HG02840 (cell line): ENCODE measurements around the gene PXMP2.

ENCODE experiments used
- ATAC-seq: cut with Tn5 transposase; IDR thresholded peaks from one replicate; pipeline ENCODE4 v1.9.1; 2021; ENCODE audit warnings: mild to moderate bottlenecking, moderate library complexity, moderate number of reproducible peaks; ENCODE audit not compliant: unreplicated experiment, low FRiP score

Gene PXMP2

DNA sequence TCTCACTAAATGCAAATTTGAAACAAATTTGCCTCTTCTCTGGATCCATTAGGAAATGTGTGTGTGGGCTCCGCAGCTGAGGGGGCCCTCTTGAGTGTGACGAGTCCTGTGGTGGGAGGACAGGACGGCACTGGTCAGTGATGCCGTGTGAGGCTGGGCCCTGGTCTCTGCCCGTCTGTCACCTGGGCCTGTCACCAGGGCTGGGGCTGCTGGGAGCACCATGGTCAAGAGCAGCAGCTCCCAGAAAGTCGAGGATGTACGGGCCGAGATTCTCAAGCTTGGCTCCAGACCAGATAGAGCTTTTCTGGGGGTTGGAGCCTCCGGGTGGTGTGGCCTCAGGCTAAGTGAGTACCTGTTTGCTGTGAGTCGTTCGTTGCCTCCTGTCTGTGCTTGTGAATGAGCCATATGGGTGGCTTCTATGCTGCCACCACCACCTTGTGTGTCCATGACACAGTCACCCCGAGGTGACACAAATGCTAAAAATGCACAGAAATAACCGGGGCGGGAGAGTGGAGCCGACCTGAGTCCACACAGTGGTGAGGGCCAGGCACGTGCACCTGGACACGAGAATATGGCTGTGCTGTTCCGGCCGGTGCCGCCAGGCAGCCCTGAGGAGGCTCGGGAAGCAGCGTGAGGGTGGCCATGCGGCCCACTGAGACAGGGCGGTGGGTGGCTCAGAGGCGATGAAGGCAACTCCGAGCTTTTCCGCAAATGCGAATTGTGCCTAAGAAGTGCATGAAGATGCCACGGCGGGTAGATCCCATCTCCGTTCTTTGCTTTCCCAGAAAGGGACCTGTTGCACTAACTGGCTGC, 32.0 kb downstream of the PXMP2 start:
- no peak for ATAC-seq

DNA sequence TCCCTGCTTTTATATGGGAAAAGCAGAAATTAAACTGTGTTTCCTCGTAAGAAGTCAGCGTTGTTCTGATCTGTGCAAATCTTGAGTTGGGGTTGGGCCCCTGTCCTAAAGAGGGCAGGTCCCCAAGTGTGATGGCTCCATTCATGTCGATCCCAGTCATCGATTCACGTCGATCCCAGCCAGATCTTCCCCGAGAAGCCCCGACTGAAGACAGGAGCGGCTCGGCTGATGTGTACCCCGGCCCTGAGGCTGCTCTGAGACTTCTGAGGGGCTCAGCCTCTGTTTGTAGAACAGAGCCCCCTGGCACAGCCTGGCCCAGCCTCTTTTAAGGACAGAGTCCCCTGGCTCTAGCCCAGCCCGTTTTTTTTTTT, 32.6 kb downstream of the PXMP2 start:
- ATAC-seq: no peak

DNA sequence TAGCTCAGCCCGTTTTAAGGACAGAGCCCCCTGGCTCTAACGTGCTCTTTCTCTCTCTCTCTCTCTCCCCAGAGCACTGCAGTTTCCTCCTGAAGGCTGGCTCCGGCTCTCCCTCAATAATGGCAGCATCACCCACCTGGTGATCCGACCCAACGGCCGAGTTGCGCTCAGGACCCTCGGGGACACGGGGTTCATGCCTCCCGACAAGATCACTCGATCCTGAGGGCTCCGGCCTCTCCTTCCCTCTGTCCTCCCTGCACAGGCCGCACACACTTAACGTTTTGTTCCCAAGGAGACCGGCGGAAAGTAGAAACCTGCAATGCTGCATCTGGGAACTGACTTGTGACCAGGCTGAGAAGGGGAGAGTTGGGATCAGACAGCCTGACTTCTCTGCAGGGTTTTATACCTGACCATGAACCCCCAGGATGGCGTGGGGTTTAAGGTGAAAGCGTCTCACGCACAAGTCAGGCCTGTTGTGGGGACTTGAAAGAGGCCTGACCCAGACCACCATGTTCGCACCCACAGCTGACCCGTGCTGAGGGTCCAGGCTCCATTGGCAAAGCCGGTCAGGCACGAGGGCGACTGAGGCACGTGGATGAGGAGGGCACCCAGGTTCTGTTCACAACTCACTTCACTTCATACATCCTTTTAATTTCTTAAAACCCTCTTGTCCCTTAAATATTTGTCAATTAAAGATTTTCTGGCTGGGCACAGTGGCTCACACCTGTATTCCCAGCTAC, 33.4 kb downstream of the PXMP2 start:
- no peak for ATAC-seq

DNA sequence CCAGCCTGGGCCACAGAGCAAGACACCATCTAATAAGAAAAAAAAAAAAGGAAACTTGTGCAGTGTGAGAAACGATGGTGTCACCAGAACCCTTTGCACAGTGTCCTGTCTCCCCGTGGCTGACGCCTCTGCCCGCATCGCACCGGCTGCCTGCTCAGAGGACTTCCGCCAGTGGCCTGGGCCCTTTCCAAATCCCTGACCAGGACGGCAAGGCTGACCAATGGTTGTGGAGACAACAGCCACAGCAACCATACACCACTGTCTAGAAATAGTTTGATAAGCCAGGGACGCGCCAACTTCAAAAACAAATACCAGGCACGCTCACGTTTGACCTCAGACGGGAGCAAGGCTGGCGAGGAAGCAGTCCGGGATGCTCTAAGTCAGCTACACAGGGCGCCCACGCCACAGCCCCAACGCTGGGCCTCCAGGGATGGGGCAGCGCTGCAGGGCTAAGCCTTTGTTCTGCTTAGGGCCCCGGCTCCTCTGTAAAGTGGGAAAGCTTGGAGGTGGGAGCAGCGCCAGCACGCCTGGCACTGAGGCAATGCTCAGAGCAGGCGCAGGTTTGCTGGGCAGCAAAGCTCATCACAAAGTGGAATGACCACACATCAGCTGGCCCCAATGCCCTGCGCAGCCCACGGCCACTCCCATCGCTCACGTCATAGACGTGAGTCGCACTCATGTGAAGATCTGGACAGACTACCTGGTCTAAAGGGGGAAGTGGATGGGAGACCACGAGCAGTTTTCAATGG, 35.8 kb downstream of the PXMP2 start:
- no peak for ATAC-seq

DNA sequence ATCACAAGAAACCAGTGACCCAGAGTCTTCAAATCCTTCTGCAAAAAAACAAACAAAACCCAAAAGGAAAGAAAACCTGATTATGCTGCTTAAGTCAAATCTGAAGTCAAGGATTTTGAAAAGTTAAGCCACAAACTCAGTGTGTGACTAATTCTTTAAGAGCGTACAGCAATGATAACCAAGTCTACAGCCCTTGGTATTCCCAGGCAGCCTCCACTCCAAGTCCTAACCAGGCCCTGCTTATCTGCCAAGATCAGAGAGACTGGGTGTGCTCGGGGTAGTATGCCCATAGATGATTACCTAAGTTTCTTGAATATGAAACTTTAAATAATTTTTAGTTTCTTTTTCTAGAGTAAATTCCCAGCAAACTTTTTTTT, 36.4 kb downstream of the PXMP2 start:
- ATAC-seq: no peak

DNA sequence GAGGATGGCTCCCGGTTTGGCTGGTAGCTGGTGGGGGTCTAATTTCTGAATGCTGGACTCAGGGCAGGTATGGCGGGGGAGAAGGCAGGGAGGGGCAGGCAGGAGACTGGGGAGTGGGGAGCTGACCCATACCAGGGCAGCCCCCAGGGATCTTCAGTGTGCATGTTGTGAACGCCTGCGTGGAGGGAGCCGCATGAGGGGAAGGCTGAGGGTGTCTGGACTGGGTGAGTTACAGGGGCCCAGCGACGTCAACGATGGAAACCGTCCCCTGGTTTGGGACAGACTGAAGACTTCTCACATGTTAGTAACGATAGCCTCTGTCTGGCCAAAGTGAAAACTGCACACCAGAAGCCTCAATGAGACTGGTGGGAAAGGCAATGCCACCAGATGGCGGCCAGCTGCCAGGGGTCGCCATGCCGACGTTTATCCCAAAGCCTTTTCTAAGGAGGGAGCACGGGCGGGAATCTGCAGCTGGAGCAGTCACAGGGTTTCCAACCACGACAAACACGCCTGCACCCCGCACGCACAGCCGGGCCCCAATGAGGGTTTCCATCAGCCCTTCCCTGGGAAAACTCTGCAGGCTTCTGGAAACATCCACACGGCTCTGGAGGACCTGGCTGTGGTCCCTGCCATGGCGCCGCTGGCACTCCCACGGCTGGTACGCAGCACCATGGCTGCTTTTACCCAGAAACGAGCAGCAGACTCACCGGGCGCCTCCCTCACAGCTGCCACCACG, 37.3 kb downstream of the PXMP2 start:
- no peak for ATAC-seq

DNA sequence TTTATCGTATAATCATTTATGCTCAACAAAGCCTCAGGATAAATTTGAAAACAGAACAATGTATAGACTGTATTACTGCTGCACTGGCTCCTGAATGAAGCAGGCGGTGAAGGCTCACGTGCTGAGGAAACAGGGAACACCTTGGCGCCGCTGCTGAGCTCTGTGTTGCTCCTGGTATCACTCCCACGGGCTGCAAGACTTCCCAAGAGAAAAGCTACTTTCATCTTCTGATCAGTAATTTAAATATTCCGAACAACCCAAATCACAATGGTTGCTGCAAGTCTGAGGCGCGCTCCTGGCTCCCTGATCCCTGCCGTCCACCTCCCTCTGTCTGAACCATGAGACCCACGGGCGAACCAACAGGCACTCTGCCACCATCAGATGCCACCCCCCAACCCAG, 39.0 kb downstream of the PXMP2 start:
- ATAC-seq: no peak

DNA sequence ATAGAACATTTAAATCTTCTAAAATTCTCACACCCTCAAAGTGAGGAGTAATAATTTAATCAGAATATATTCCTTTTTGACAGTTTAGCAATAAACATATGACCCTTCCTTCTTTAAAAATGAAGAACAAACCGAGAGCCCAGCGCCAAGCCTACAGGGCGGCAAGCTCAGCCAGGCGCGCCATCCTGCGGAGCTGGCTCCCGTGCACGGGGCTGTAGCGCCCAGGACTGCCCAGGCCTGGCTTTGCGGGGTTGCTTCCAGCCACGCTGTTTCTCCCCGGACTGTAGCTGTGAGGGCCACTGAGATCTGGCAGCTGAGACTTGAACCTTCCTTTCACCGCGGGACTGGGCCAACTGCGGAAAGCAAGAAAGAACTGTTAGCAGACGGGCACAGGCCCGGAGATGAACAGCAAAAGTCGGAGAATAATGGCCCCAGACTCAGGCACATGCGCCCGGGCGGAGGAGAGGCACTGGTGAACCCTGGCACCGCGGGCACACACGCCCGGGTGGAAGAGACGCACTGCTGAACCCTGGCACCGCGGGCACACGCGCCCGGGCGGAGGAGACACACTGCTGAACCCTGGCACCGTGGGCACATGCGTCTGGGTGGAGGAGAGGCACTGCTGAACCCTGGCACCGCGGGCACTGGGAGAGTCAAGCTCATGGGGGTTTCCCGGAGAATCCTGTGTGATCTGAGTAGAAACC, 39.9 kb downstream of the PXMP2 start:
- no peak for ATAC-seq

DNA sequence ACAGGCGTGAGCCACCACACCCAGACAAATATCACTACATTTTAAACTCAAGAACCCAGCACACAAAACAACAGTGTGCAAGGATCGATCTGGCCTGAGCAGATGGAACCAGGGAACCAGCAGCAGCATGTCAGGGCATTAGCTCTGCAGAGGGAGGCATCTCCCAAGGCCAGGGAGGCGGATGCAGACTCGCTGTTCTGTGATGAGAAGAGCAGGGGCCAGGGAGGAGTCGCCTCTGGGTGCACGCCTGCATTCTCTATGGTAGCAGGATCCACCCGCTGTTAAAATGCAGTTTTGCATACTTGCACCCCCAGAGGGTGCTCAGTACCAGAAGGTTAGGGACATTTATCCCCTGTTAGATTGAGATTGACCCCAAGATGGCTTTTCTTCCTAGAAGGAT, 41.1 kb downstream of the PXMP2 start:
- ATAC-seq: no peak

DNA sequence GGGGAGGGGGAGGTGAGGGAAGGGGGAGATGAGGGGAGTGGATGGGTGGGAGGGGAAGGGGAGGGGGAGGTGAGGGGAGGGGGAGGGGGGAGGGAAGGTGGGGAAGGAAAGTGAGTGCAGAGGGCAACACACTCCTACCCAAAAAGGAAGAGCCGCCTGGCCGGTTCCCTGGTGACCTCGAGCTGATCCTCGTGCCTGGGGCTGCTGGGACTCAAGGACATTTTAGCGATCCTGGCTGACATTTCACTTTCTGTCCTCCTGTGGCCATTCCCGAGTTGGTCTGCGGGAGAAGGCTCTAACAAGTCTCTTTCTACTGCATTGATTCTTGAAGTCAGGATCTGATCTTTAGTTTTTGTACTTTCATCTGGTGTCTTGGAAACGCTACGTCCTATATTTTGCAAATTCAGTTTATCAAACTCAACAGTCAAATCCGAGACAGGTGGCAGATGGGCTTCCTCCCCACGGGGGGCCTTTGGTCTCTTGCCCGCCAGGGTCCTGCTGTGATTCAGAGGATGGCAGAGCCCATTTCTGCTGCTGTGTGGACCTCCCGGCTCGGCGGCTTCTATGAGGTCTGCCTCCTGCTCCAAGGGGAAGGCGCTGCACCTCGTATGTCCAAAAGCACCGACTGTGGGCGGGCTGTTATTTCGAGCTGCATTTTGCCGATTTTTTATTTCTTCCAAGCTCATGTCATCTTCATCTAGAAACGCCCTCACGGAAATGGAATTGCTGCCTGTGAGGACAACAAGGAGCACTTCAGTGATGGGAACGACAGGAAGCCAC, 42.3 kb downstream of the PXMP2 start:
- ATAC-seq: no peak

DNA sequence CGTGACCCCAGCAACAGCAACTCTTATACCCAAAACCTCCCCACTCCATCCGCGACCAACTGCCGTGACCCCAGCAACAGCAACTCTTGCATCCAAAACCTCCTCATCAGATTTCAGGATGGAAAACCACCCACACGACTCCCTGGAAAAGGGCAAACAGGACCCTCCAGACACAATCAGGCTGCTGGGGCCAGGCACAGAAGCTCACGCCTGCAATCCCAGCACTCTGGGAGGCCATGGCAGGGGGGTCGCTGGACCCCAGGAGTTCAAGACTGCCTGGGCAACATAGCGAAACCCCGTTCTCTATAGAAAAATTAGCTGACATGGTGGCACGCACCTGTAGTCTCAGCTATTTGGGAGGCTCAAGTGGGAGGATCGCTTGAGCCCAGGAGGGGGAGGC, 43.0 kb downstream of the PXMP2 start:
- no peak for ATAC-seq

DNA sequence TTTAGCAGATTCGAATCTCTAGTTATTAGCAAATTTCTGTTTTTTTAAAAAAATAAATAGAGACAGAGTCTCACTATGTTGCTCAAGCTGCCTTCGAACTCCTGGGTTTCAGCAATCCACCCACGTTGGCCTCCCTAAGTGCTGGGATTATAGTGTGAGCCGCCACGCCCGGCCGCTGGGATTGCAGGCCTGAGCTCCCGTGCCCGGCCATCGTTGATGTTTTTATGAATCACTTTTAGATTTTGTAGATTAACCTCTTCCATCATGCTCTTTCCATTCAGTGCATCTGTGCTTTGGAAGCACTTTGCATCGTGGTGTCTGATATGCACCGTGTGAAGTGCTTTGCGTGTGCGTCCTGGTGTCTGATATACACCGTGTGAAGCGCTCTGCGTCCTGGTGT, 44.2 kb downstream of the PXMP2 start:
- no peak for ATAC-seq

DNA sequence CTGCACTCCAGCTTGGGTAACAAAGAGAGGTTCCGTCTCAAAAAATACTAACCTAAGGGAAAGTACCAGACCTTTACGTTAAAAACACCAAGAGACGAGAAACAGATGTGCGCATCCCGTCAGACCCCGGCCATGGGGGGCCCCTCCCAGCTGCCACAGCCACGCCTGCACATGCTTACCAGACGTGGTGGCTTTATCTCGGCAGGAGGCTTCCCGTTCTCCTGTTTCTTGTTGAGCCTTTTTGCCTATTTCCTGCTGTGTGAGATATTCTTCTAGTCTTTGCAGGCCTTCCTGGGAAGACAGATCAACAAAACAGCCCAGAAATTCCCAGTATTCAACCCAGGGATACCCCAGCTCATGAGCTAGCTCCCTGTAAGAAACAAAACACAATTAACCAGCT, 46.8 kb downstream of the PXMP2 start:
- ATAC-seq: no peak

DNA sequence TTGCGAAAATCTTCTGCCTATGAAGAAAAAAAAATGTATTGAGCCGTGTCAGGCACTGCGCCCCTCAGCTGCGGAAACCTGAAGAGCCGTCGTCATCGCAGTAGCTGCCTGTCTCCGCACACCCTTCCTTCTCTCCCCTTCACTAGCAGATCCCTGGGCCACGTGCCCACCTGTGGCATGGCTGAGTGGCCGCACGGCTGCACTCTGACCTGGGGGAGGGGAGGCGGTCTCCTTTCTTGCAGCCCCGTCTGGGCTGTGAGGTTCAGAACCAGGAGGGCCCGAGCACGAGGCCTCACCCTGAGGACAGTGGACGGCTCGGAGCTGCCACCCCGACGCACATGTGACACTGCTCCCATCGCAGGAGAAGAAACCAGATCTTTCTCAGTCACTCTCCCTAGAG, 48.1 kb downstream of the PXMP2 start:
- ATAC-seq: no peak

DNA sequence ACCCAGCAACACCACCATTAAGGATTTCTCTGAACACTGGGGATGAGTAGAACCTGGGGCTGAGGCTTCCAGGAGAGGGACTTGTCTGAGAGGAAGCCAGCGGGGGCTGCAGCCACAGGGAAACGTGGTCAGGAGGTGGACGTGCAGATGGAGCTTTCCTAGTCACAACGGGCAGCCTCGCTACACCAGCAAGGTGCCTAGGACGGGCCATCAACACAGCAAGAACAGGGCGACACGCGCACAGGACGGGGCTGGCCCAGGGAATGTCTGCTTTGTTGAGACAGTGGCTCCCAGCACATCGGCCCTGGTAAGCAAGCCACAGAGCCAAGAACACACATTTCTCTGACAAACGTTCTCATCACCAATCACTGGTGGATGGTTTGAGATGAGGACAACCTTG, 49.0 kb downstream of the PXMP2 start:
- ATAC-seq: no peak

DNA sequence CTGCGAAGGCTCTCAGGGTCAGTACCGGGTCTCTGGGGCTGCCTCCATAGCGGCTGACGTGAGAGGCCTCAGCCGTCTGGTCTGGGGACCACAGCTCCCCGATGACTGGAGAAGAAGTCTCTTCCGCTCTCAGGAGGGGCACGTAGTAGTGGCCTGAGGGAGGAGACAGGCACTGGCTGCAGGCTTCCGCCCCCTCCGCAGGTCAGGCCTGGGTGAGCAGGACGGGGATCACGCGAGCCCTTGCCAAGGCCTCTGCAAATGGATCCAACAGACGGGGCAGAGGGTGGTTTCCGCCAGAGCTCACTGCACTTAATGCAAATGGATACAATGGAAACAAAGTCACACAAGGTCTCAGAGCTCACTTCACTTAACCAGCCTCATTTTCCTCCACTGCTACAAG, 49.5 kb downstream of the PXMP2 start:
- ATAC-seq: no peak

DNA sequence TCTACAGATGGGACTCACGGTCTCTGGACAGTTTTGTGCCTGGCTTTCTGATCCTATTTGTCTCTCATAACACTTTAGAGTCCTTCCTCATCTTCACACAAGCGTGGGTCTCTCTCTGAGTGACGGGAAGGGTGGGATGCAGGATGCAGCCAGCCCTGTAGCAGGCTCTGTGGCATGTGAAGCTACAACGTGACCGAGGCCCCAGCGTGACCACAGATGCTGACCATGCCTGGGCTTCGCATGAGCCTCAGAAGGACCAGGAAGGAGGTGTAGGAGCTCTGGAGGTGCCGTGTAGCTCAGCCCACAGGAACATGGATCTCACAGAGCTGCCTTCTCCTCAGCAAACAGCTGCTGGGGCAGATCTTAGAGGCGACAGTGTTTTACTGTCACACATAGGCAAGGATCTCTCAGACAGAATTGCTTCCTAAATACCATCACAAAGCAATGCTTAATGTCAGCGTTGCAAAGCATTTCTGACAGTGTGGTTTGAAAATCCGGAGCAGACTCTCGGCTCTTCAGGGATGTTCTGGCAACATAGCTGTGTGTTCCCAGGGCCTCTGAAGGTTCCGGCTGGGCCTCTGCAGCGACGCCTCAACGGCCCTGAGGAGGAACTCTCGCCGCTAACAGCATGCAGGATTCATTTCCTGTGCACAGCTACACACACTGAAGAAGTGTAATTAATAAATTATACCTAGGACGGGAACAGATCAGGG, 52.4 kb downstream of the PXMP2 start:
- no peak for ATAC-seq

DNA sequence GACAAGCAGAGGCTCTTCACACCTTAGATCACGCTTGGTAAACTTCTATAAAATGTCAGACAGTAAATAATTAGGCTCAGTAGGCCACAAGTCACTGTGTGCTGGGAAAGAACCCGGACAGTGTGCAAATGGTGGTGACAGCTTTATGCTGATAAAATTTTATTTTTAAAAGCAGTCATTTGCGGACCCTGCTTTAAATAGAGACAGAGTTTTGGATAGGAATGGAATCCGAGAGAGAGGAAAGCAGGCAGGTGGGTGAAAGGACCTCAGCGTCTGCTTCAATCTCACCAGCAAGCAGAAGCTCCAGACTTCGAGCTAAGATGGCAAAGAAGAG, 52.9 kb downstream of the PXMP2 start:
- ATAC-seq: no peak

DNA sequence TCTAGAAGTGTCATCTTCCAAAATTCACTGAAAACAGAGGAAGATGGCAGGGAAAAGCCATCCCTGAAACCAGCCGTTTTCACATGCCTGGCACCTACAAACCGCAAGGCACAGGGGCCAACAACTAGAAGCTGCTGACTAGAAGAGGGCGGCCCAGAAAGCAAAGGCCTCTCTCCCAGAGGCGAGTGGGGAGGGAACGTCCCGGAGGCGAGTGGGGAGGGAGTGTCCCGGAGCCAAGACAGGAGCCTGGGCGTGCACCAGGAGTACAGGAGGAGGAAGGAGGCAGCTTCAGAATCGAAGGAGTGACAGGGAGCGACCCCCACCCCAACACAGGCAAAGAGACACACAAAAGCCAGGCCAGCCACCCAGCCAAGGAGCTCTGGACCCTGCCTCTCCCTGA, 53.3 kb downstream of the PXMP2 start:
- ATAC-seq: no peak
